IMR-90 (cell line): ENCODE data around the gene TTC23L. TPM values are rescaled to one million over a fixed set of nuclear protein-coding genes. Genes with fewer than 3 reads are reported as not detected.

Source experiments
- ATAC-seq: fragments of 200-7000 bp; cut with Tn5 transposase; 2 replicates; pipeline ENCODE4 v1.9.1; 2020; ENCODE audit warnings: low read depth, mild to moderate bottlenecking, moderate library complexity
- BruUV-seq: library from RNA; stranded (reverse); fragments of 400-500 nt; replicated peaks from 2 replicates; lab custom pipeline; 2021; lab: Mats Ljungman, UMichigan
- CTCF ChIA-PET: fragments of 300-600 bp; formaldehyde crosslinking; extraction: SDS; loops from one replicate; lab custom pipeline; 2021; ENCODE audit warnings: antibody characterized with exemption; lab: Yijun Ruan, JAX
- POLR2A ChIA-PET: fragments of 300-600 bp; sonication (Branson Sonifier 250); formaldehyde crosslinking; loops from one replicate; lab custom pipeline; 2022; ENCODE audit warnings: antibody characterized with exemption; ENCODE audit not compliant: unreplicated experiment; lab: Charles Lee
- DNase-seq: peaks from one replicate; pipeline ENCODE4 v3.0.0; 2013
- H2AFZ ChIP-seq: replicated peaks from 2 replicates; pipeline ENCODE3; 2013; ENCODE audit warnings: low read length, mild to moderate bottlenecking; ENCODE audit not compliant: poor library complexity
- H2AK5ac ChIP-seq: 2 replicates; pipeline ENCODE4 v1.6.1; 2013; ENCODE audit warnings: low read depth, low read length, inconsistent platforms
- H2AK9ac ChIP-seq: replicated peaks from 2 replicates; pipeline ENCODE3; 2013; ENCODE audit warnings: mild to moderate bottlenecking, low read depth, low read length, moderate library complexity; ENCODE audit not compliant: poor library complexity
- H2BK120ac ChIP-seq: 2 replicates; pipeline ENCODE4 v1.6.1; 2013; ENCODE audit warnings: low read depth, low read length, inconsistent platforms
- H2BK15ac ChIP-seq: 3 replicates; pipeline ENCODE4 v1.6.1; 2013; ENCODE audit warnings: low read depth, low read length, inconsistent platforms
- H2BK20ac ChIP-seq: 2 replicates; pipeline ENCODE4 v1.6.1; 2013; ENCODE audit warnings: low read depth, mild to moderate bottlenecking, inconsistent platforms, low read length, moderate library complexity
- H2BK5ac ChIP-seq: 2 replicates; pipeline ENCODE4 v1.6.1; 2013; ENCODE audit warnings: mild to moderate bottlenecking, low read depth, low read length, inconsistent platforms; ENCODE audit not compliant: poor library complexity, severe bottlenecking
- H3K14ac ChIP-seq: replicated peaks from 2 replicates; pipeline ENCODE4 v1.6.1; 2013; ENCODE audit warnings: low read depth, low read length, inconsistent platforms
- H3K18ac ChIP-seq: 2 replicates; pipeline ENCODE4 v1.6.1; 2013; ENCODE audit warnings: low read depth, low read length, control low read depth
- H3K23ac ChIP-seq: 2 replicates; pipeline ENCODE4 v1.6.1; 2013; ENCODE audit warnings: low read depth, low read length, inconsistent platforms
- H3K27ac ChIP-seq: 2 replicates; pipeline ENCODE4 v1.5.1; 2013; ENCODE audit warnings: mild to moderate bottlenecking, control low read depth, low read length; ENCODE audit not compliant: insufficient read depth
- H3K27me3 ChIP-seq: 2 replicates; pipeline ENCODE4 v1.6.1; 2013; ENCODE audit warnings: low read length; ENCODE audit not compliant: control insufficient read depth, insufficient read depth
- H3K36me3 ChIP-seq: 2 replicates; pipeline ENCODE4 v1.6.1; 2013; ENCODE audit warnings: low read length, mixed read lengths; ENCODE audit not compliant: control insufficient read depth, insufficient read depth
- H3K4ac ChIP-seq: 2 replicates; pipeline ENCODE4 v1.6.1; 2013; ENCODE audit warnings: low read depth, low read length, inconsistent platforms
- H3K4me1 ChIP-seq: 2 replicates; pipeline ENCODE4 v1.6.1; 2013; ENCODE audit warnings: low read length, mixed read lengths; ENCODE audit not compliant: control insufficient read depth, insufficient read depth
- H3K4me2 ChIP-seq: 2 replicates; pipeline ENCODE4 v1.6.1; 2013; ENCODE audit warnings: low read depth, mild to moderate bottlenecking, control low read depth, low read length, moderate library complexity
- H3K4me3 ChIP-seq: 2 replicates; pipeline ENCODE4 v1.5.1; 2013; ENCODE audit warnings: low read depth, mild to moderate bottlenecking, control low read depth, low read length, moderate library complexity; ENCODE audit not compliant: insufficient read depth
- H3K56ac ChIP-seq: 2 replicates; pipeline ENCODE4 v1.6.1; 2013; ENCODE audit warnings: low read length, inconsistent platforms; ENCODE audit not compliant: insufficient read depth; ENCODE audit errors: extremely low read depth
- H3K79me1 ChIP-seq, 2 experiments: 2 replicates each; pipeline ENCODE4 v1.6.1; 2013; ENCODE audit warnings: low read length in 2 of 2, inconsistent platforms in 1 of 2, low read depth in 1 of 2
- H3K9ac ChIP-seq: 2 replicates; pipeline ENCODE4 v1.6.1; 2013; ENCODE audit warnings: low read depth, low read length, control low read depth
- H3K9me1 ChIP-seq: 2 replicates; pipeline ENCODE4 v1.6.1; 2013; ENCODE audit warnings: low read length, inconsistent platforms; ENCODE audit not compliant: insufficient read depth
- H3K9me3 ChIP-seq: 2 replicates; pipeline ENCODE4 v1.6.1; 2013; ENCODE audit warnings: low read length; ENCODE audit not compliant: control insufficient read depth, insufficient read depth
- H4K20me1 ChIP-seq: 2 replicates; pipeline ENCODE4 v1.6.1; 2013; ENCODE audit warnings: low read length, inconsistent platforms; ENCODE audit not compliant: insufficient read depth
- H4K5ac ChIP-seq: 2 replicates; pipeline ENCODE4 v1.6.1; 2013; ENCODE audit warnings: mild to moderate bottlenecking, low read depth, low read length, control low read depth
- H4K8ac ChIP-seq, 2 experiments: 2 replicates each; pipeline ENCODE4 v1.6.1; 2013; ENCODE audit warnings: low read depth in 2 of 2, low read length in 2 of 2, control low read depth in 1 of 2, inconsistent platforms in 1 of 2
- H4K91ac ChIP-seq: 2 replicates; pipeline ENCODE4 v1.6.1; 2013; ENCODE audit warnings: low read depth, low read length, inconsistent platforms; ENCODE audit not compliant: insufficient read depth
- BHLHE40 ChIP-seq: fragments of 150-350 bp; IDR thresholded peaks from 2 replicates; pipeline ENCODE4 v1.6.1; 2016; ENCODE audit warnings: mild to moderate bottlenecking, low read depth, low read length
- CHD1 ChIP-seq: IDR thresholded peaks from 2 replicates; pipeline ENCODE4 v1.6.1; 2012; ENCODE audit warnings: low read depth, low read length, improper control_type of control experiment
- FOS ChIP-seq: fragments of 150-350 bp; IDR thresholded peaks from 2 replicates; pipeline ENCODE4 v1.6.1; 2016; ENCODE audit warnings: low read depth, low read length
- MAFK ChIP-seq: IDR thresholded peaks from 2 replicates; pipeline ENCODE4 v1.6.1; 2012; ENCODE audit warnings: low read depth, low read length, improper control_type of control experiment
- MAZ ChIP-seq: IDR thresholded peaks from 2 replicates; pipeline ENCODE4 v1.6.1; 2012; ENCODE audit warnings: low read depth, mild to moderate bottlenecking, low read length, improper control_type of control experiment, moderate library complexity, borderline replicate concordance
- MXI1 ChIP-seq: IDR thresholded peaks from 2 replicates; pipeline ENCODE4 v1.6.1; 2012; ENCODE audit warnings: low read depth, mild to moderate bottlenecking, low read length, moderate library complexity, borderline replicate concordance
- NFE2L2 ChIP-seq: fragments of 150-350 bp; IDR thresholded peaks from 2 replicates; pipeline ENCODE4 v1.6.1; 2016; ENCODE audit warnings: low read depth, mild to moderate bottlenecking, low read length
- POLR2A ChIP-seq: IDR thresholded peaks from 2 replicates; pipeline ENCODE4 v1.6.1; 2012; ENCODE audit warnings: mild to moderate bottlenecking, low read depth, low read length
- RAD21 ChIP-seq: IDR thresholded peaks from 2 replicates; pipeline ENCODE4 v1.6.1; 2012; ENCODE audit warnings: low read length, improper control_type of control experiment
- RCOR1 ChIP-seq: IDR thresholded peaks from 2 replicates; pipeline ENCODE4 v1.6.1; 2012; ENCODE audit warnings: mild to moderate bottlenecking, low read length, improper control_type of control experiment; ENCODE audit not compliant: insufficient replicate concordance
- RFX5 ChIP-seq: IDR thresholded peaks from 2 replicates; pipeline ENCODE4 v1.8.0; 2012; ENCODE audit warnings: low read depth, mild to moderate bottlenecking, low read length, moderate library complexity
- WGBS, 2 experiments: methylation state at CpG; one replicate each; pipeline versions ENCODE4 v1.1.5 to v1.1.7; 2013; ENCODE audit warnings: missing lambda C conversion rate in 2 of 2; ENCODE audit not compliant: insufficient read length in 1 of 2; ENCODE audit errors: extremely low coverage in 2 of 2; 5-methylcytosine and 5-hydroxymethylcytosine counted together
- dilution Hi-C: fragments of 300-500 bp; cut with HindIII; formaldehyde crosslinking; loops from one replicate; pipeline ENCODE4 v1.14.3; 2018; ENCODE audit warnings: low sequenced_read_pairs; ENCODE audit not compliant: unreplicated experiment
- in situ Hi-C: fragments of 300-500 bp; cut with MboI; formaldehyde crosslinking; loops from 3 replicates; pipeline ENCODE4 v1.14.3; 2019; ENCODE audit warnings: low sequenced_read_pairs, inconsistent platforms, mixed read lengths
- intact Hi-C: fragments of 100-400 bp; cut with micrococcal nuclease; formaldehyde crosslinking; loops from 2 replicates; pipeline ENCODE4 v1.10.0; 2022
- polyA plus RNA-seq, 3 experiments: library from polyadenylated mRNA; depleted of rRNA; stranded (reverse); fragments of >200 nt; gene quantifications; 2 replicates each; pipeline ENCODE4 v1.2.3, GENCODE V29; 2012; ENCODE audit warnings: low replicate concordance in 1 of 3
- total RNA-seq: library from RNA; depleted of rRNA; stranded (reverse); fragments of >200 nt; gene quantifications from 2 replicates; pipeline ENCODE4 v1.2.3, GENCODE V29; 2012
- TF ChIP-seq, protein P1 (sequence below): fragments of 150-350 bp; IDR thresholded peaks from 2 replicates; pipeline ENCODE4 v1.6.1; 2017; ENCODE audit warnings: mild to moderate bottlenecking, antibody characterized with exemption, low read length, low read depth
- TF ChIP-seq, protein P2 (sequence below): conservative IDR thresholded peaks from 2 replicates; pipeline ENCODE4 v1.5.1; 2012; ENCODE audit warnings: mild to moderate bottlenecking, low read depth, low read length, improper control_type of control experiment

TTC23L gene
- total and polyA plus RNA-seq, 2 of the 4 experiments (the other 2 are of a cell fraction), result under 0.01 TPM; not detected in 1

DNA sequence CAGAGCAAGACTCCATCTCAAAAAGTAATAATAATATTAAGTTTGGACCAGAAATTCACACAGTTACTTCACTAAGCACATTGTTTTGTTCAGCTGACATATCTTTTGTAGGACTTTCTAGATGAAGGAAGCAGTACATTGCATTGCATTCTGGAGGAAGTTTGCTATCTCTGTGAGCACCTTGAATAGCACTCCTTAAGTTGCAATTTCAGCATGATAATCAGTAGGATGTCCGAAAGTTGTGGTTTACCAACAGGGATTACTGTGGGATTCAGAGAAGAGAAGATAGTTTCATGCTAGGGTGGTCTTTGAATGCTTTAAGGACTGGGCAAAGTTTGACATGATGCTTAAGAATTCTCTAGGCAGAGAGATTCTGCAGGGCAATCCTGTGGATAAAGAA lies 18.4 kb upstream of the TTC23L start:
- Histone ChIP-seq H2BK20ac (no peak overlapping the region), H3K56ac (no peak overlapping the region), H3K36me3 (peaks cover 48% of the 10 kb centered on the region), H3K4me1 (no peaks in the 10 kb centered on the region), H3K23ac (0 out of 2 replicates have a peak overlapping the region, but pooled peaks have one; percentile 16), H2AFZ (no peak overlapping the region), H2BK15ac (no peak overlapping the region), H2AK9ac (no peak overlapping the region), H4K20me1 (no peaks in the 10 kb centered on the region; the same call in 1 of the 2 replicates), H3K27me3 (no peaks in the 10 kb centered on the region), H3K4me2 (no peak overlapping the region), H4K5ac (no peak overlapping the region), H3K9me1 (no peaks in the 10 kb centered on the region), H2BK5ac (peak overlapping the region; percentile 55), H3K9me3 (no peaks in the 10 kb centered on the region), H2AK5ac (no peak overlapping the region), H3K27ac (no peak overlapping the region), H4K8ac (no peak overlapping the region), H3K9ac (no peak overlapping the region), H3K18ac (no peak overlapping the region), H3K4ac (no peak overlapping the region), H3K79me1 (peaks cover 17 to 31% of the 10 kb centered on the region in 2 experiments), H3K4me3 (no peak overlapping the region), H3K14ac (no peak overlapping the region), H2BK120ac (no peak overlapping the region), H4K91ac (no peak overlapping the region)
- no peak for TF ChIP-seq NFE2L2
- TF ChIP-seq CHD1, result no peak
- TF ChIP-seq, protein P1, sequence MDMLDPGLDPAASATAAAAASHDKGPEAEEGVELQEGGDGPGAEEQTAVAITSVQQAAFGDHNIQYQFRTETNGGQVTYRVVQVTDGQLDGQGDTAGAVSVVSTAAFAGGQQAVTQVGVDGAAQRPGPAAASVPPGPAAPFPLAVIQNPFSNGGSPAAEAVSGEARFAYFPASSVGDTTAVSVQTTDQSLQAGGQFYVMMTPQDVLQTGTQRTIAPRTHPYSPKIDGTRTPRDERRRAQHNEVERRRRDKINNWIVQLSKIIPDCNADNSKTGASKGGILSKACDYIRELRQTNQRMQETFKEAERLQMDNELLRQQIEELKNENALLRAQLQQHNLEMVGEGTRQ, result no peak
- TF ChIP-seq, protein P2, sequence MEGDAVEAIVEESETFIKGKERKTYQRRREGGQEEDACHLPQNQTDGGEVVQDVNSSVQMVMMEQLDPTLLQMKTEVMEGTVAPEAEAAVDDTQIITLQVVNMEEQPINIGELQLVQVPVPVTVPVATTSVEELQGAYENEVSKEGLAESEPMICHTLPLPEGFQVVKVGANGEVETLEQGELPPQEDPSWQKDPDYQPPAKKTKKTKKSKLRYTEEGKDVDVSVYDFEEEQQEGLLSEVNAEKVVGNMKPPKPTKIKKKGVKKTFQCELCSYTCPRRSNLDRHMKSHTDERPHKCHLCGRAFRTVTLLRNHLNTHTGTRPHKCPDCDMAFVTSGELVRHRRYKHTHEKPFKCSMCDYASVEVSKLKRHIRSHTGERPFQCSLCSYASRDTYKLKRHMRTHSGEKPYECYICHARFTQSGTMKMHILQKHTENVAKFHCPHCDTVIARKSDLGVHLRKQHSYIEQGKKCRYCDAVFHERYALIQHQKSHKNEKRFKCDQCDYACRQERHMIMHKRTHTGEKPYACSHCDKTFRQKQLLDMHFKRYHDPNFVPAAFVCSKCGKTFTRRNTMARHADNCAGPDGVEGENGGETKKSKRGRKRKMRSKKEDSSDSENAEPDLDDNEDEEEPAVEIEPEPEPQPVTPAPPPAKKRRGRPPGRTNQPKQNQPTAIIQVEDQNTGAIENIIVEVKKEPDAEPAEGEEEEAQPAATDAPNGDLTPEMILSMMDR, result no peak
- no peak for TF ChIP-seq MAFK
- TF ChIP-seq BHLHE40, result no peak
- TF ChIP-seq FOS, result no peak
- no peak for TF ChIP-seq RAD21
- TF ChIP-seq POLR2A, result no peak
- no peak for TF ChIP-seq MAZ
- no peak for TF ChIP-seq RFX5
- no peak for TF ChIP-seq MXI1
- no peak for TF ChIP-seq RCOR1
- ChIA-PET CTCF (no interaction called here), POLR2A (no interaction called here)
- ATAC-seq, result no peak
- no TSS peak for BruUV-seq
- intact Hi-C loops (no loop called here), dilution Hi-C loops (no loop called here), in situ Hi-C loops (no loop called here)
- WGBS, 2 experiments, result no CpG with 5 or more reads among the region's 1 CpG
- DNase-seq, result no peak
